GM18505 (cell line): ENCODE data around the gene SNX33.
A peak's percentile ranks its signal among the peaks of the same experiment; 100 is the strongest.
"Not testable (repeated sequence)": the region's sequence is repeated elsewhere in the genome, so short reads cannot be mapped to it uniquely, and the experiment has no call there.

Experiments used
- ATAC-seq: cut with Tn5 transposase; IDR thresholded peaks from one replicate; pipeline ENCODE4 v1.9.1; 2021; ENCODE audit not compliant: unreplicated experiment
- POLR2A ChIP-seq: IDR thresholded peaks from 4 replicates; pipeline ENCODE4 v1.6.1; 2011; ENCODE audit warnings: borderline replicate concordance; ENCODE audit not compliant: insufficient read depth, insufficient read length; ENCODE audit errors: extremely low read depth

Gene SNX33, protein sequence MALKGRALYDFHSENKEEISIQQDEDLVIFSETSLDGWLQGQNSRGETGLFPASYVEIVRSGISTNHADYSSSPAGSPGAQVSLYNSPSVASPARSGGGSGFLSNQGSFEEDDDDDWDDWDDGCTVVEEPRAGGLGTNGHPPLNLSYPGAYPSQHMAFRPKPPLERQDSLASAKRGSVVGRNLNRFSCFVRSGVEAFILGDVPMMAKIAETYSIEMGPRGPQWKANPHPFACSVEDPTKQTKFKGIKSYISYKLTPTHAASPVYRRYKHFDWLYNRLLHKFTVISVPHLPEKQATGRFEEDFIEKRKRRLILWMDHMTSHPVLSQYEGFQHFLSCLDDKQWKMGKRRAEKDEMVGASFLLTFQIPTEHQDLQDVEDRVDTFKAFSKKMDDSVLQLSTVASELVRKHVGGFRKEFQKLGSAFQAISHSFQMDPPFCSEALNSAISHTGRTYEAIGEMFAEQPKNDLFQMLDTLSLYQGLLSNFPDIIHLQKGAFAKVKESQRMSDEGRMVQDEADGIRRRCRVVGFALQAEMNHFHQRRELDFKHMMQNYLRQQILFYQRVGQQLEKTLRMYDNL

GRCh38 chr15:75647370-75648155 is at the start of gene SNX33:
Gene SNX33 (plus strand): TSS chr15:75647912. CDS start chr15:75649103, 1,191 bp downstream.
- ATAC-seq: no peak

GRCh38 chr15:75598361-75598760 is 49.4 kb upstream of the SNX33 start:
- no peak for ATAC-seq
- no peak for TF ChIP-seq POLR2A

More at GRCh38 chr15:75647370-75648155, at the start of gene SNX33:
- TF ChIP-seq POLR2A: no peak

- no peak for ATAC-seq
- TF ChIP-seq POLR2A: no peak
Measured at GRCh38 chr15:75599401-75599800, 48.3 kb upstream of the SNX33 start.

GRCh38 chr15:75606026-75606425 is 41.7 kb upstream of the SNX33 start:
- ATAC-seq: no peak
- no peak for TF ChIP-seq POLR2A

- no peak for TF ChIP-seq POLR2A
- ATAC-seq: no peak
Measured at GRCh38 chr15:75606711-75607699, 40.7 kb upstream of the SNX33 start.

- ATAC-seq: no peak
- TF ChIP-seq POLR2A: no peak
Measured at GRCh38 chr15:75616766-75617165, 30.9 kb upstream of the SNX33 start.

DNA sequence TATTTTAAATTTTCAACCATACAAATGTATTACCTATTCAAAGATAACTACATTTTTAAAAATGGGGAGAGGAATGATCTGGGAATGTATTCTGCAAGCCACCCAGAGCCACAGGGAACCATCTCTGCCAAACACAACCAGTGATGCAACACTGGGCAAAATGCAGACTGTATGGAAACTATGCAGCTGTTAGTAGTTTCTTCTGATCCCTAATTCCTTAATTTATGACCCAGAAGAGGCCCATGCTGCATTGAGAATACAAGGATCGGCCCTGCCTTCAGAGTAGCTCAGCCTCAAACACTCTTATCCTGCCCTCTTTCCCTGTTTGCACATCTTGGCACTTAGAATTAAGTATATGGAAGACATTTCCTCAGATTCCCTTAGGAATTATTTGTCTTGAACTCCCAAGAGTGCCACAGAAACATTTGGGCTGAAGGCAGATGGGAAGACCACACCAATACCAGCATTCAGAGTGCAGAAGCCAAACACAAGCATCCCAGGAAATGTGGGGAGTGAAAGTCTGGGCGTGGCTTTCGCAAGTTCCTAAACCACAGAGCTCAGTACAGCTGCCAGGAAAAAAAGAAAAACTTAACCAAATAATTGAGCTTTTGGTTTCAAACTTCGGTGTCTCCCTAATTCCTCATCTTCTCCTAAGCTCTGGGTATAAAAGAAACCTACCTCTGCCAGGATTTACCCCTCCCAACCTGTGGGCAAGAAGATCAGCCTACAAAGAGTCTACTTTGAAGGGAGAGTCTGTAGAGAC is 27.5 kb upstream of the SNX33 start:
- no peak for TF ChIP-seq POLR2A
- ATAC-seq: no peak

DNA sequence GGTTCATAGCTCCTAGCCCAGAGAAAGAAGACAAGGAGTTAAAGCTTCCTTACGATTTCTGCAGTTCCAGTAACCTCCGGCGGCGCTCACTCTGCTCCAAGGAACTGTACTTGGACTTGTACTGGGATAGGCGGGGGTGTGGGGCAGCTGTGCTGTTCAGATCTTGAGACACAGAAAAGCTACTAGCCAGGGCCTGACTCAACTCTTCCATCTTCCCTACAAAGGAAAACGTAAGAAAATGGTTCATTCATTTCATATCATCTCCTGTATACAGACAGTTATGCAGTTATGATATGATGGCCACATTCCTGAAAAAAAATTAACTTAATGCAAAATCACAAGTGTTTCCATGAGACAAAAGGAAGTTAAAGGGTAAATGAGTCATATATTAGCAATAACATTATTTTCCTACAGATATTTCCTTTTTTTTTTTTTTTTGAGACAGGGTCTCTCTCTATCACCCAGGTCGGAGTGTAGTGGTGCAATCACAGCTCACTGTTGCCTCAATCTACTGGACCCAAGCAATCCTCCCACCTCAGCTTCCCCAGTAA is 26.8 kb upstream of the SNX33 start:
- no peak for TF ChIP-seq POLR2A
- no peak for ATAC-seq

DNA sequence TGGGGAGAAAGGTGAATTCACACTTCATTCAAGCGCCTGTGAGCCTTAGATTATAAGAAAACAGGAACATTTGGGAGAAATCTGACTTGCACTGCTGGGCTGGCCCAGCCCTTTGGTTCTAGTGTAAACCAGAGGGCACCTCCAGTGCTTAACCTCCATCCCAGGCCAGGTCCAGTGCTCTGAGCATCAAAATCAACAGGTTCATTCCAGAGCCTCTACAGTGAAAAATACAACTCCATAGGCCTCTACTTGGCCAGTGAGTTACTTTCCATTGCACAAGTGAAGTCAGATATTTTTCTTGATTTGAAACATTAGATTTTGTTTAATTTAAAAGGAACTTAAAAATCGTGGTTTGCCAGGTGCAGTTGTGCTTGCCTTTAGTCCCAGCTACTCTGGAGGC is 25.2 kb upstream of the SNX33 start:
- no peak for ATAC-seq
- TF ChIP-seq POLR2A: no peak

DNA sequence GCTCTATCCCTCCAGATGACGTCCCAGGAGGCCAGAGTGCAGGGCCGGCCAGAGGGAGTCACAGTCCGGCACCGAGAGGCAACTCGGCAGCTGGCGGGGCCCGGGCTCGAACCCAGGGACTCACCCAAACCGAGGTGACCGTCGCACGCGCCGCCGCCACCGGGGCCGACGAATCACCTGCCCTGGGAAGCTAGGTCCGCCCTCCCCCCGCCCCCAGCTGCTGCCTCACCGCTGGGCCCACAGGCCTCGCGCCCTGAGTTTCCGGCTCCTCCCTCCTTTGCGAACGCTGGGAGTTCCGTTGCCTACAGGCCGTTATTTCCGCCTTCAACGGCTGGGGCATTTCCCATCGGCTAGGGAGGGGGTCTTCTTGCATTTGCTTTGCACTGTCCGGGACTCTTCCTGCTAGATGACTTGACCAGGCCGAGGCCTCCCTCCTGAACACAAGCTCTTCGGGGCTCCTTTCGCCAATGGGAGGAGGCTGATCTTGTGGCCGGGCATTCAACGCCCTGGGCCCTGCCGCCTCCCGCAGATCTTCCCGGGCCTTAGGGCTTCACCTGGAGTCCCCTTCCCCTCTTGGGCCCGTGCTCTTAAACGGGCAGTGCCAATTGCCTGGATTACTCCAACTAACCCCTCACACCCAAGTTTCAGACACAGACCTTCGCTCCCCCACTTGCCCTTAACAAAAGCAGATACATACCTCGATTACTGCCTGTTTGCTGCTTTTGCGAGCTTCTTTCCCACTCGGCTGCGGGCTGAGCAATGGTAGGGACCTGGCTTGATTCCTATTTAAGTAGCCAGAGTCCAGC is 22.0 kb upstream of the SNX33 start, which contains the start of gene SNUPN:
SNUPN (minus strand) TSS at position 184 of the 806 bp plus-strand sequence. CDS start 4,674 bp downstream, outside the sequence.
- peak; percentile 82 for TF ChIP-seq POLR2A
- peak; percentile 65 for ATAC-seq

DNA sequence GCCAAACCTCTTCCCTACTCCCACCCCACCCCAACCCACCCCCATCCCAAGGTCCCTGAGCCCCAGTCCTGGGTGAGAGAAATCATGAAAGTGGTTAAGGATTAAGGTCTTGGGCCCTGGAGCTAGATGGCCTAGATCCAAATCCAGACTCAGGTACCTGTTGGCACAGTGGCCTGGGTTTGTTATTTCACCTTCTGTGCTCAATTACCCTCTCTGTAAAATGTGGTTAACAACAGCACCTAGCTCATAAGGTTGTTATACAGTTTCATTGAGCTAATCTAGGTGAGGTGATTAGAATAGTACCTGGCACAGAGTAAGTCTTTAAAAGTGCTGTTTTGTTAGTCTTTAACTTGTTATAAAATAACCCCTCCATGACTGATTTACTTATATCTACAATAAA is 15.8 kb upstream of the SNX33 start:
- ATAC-seq: no peak
- no peak for TF ChIP-seq POLR2A

- not testable (repeated sequence) for ATAC-seq
Measured at GRCh38 chr15:75633922-75634321, 13.8 kb upstream of the SNX33 start.
